ENCODE results near the gene ZNF592.

ZNF592 gene

GRCh38 chr15:84812842-84813241 lies 64.5 kb downstream of the ZNF592 start:
- no peak for DNase-seq

DNA sequence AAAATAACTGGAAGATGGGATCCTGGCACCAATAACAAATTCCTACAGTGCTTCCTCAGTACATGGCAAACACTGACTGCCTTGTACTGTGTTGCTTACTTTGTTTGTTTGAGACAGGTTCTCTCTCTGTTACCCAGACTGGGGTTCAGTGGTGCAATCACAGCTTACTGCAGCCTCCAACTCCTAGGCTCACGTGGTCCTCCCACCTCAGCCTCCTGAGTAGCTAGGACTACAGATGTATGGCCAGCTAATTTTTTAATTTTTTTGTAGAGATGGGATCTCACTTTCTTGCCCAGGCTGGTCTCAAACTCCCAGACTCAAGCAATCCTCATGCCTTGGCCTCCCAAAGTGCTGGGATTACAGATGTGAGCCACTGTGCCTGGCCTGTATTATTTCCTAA lies 65.0 kb downstream of the ZNF592 start:
- no peak for DNase-seq

- DNase-seq, result no peak
These were observed 65.5 kb downstream of the ZNF592 start for GRCh38 chr15:84813931-84814330.

DNA sequence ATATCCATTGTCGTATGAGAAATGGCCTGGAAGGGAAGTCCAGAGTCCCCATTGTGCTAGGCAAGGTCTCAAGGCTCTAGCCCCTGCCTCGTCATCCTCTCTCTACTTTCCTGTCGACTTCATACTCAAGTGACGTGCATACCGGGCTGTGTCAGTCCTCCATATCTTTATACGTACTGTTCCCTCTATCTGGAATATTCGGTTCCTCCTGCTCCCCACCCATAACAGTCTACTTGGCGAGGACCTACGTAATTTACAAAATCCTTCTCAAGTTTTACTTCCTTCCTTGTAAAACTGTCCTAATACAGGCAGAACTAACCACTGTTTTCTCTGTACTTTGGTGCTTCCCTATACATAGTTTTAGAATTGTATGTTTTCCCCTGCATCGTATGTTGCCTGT lies 66.5 kb downstream of the ZNF592 start:
- DNase-seq, result no peak

DNA sequence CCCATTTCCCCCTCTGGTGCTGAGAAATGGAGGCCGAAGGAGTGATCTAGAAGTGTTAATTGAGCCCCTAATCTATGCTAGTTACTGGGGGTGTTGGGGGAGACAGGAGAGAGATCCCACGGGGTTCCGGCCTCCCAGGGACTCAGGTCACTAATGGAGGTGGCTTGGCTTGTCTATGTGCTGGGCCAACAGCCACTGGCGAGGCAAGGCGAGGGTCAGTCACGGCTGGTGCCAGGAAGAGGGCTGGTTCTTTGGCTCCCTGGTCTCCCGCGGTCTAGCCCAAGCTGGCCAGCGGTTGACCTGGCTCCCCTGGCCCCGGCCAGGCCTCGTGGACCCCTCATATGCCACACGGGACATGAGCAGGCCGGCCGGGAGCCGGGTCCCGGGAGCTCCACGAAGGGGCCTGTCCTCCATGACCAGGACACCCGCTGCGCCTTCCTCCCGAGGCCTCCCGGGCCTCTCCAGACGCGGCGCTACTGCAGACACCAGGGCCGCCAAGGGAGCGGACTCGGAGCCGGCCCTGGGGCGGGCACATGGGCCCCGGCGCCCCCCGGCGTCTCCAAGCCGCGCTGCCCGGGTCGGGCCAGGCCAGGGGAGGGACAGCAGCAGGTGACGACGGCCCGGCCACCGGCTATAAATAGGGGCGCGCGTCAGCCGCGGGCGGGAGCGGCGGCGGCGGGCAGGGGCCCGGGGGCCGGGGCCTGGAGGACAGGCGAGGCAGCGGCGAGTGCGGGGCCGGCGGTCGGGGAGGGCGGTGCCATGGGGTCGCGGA lies 68.5 kb downstream of the ZNF592 start, which contains the start of gene ALPK3:
TSS of gene ALPK3 (plus strand) at position 663 of the 772 bp plus-strand sequence. CDS start at position 760, 97 bp downstream.
- peak; percentile 82 for DNase-seq

DNA sequence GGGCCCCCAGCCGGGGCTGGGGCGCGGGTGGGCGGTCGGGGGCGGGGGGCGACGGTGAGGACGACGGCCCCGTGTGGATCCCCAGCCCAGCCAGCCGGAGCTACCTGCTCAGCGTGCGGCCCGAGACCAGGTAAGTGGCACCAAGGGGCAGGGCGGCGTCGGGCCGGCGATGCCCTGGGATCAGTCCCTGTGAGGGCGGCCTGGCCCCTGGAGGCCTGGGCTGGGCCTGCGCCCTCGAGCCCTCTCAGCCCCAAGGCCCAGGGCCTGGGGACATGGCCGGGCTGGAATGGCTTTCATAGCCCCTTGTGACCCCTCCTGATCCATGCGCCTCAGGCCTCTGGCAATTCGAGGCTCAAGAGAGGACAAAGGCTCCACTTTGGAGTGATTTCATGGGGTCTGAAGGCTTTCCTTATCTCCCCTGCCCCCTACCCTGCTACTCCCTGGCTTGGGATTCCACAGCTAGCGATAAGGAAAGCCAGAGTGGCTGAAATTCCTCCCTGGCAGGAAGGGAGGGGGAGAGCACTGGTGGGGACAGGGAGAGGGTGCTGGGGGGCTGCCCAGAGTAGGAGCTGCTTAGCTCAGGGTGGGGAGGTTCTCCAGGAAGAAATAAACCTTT lies 69.2 kb downstream of the ZNF592 start:
- no peak for DNase-seq

DNA sequence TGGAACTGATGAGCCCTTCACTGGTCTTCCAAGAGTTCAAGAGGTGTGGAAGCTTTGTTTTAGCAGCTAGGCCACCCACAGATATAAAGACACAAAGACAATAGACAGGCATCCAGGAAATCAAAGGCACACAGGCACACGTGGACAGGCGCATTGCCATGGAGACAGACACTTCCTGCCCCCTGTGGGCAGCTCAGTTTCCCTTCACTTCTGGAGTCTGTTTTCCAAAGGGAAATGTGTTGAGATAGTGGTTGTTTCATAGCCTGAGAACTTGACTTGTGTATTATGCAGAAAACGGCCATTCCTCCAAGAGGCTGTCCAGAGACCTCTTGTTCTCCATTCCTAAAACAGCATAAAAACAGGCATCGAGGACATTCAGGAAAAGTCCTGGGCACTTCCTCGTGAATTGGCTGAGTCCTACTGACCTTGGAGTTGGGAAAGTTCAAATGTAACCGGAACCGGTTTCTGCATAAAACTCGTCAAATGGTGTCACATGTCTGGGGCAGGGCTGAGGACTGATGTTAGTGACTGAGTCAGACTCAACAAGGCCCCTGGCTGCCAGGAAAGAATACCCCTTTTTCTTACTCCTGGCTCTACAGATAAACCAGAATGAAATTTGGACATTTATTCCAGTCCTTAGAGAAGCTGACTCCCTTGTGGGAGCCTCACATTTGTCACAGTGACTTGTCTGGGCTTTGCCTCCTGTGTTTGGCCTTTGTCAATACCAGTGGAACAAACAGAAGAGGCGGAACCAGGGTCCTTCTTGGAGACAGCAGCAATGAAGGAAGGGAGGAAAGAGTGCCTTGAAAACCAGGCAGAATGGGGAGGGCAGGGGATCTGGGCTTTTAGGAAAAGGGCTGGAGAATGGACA lies 70.1 kb downstream of the ZNF592 start:
- DNase-seq, result peak; percentile 50

DNA sequence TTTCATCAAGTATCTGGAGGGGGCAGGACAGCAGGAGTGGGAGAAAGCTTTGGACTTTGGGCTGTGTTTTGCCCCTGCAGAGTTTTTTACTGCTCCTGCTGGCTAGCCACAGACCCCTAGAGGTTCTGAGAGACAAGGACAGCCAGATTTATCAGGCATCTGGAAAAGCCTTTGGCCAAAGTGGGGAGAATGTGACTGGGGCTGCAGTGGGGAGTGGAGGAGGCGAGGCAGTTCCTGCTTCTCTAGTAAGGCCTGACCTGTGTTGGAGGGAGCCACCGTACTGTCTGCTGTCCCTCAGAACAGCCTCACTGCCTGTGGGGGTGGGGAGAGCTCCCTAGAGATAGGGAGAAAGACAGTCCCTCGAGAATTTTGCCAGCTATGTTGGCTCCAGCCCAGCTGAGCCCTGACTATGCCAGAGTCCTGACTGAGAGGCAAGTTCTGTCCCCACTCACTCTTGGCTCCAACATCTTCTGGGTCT lies 70.9 kb downstream of the ZNF592 start:
- no peak for DNase-seq

- DNase-seq, result no peak
These were observed 71.4 kb downstream of the ZNF592 start for GRCh38 chr15:84819791-84820190.

GRCh38 chr15:84821501-84822021 lies 73.2 kb downstream of the ZNF592 start:
- no peak for DNase-seq

DNA sequence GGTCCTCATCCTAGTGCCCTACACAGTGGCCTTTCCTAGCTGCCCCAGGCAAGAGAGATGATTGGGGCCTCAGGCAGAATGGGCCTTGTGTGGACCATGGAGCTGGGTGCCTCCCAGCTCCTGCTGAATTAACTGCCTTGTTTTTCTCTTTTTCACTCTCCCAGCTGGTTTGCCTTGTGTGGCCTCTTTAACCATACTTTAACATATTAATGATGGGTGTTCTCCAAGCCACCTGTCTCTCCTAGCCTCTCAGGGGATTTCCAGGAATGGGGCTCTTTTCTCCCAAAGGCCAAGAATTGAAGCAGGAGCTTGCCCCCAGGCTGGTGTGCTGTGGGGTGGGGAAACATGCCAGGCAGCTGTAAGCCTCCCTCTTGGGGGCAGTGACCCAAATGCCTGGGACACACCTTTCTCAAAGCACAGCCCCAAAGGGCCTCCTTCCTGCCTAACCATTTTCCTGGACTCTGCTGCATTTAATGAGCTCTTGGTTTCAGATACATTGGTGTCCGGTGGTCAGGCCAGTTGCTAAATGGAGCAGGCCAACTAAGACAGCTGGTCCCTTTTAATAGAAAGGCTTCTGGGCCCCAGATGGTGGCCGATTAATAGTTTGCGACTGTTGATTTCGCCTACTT lies 74.4 kb downstream of the ZNF592 start:
- peak; percentile 66 for DNase-seq

DNA sequence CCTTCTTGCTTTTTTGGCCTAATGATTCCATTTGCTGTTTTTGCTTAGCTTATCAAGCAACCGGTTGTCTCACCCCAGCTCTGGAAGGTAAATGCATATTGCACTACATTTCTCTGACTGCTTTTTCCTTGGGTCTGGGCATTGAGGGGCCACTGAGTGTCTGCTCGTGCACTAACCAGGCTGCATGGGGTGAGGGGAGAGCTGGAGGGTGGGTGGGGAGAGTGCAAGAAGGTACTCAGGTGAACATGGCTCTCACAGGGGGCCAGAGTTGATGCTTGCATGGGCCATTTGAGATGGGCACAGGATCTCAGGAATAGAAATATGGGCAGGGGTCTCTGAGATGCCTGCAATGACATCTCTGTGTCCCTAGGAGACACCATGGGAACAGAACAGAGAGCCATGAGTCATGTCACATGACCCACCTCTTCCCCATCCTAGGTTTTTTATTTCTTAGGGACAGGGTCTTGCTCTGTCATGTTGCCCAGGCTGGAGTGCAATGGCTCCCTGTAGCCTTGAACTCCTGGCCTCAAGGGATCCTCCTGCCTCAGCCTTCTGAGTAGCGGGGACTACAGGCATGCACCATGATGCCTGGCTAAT lies 75.0 kb downstream of the ZNF592 start:
- no peak for DNase-seq

- peak; percentile 92 for DNase-seq
These were observed 76.0 kb downstream of the ZNF592 start for GRCh38 chr15:84824260-84825007.

- no peak for DNase-seq
These were observed 78.0 kb downstream of the ZNF592 start for GRCh38 chr15:84826369-84826823.

- DNase-seq, result no peak
These were observed 78.9 kb downstream of the ZNF592 start for GRCh38 chr15:84827246-84827645.

GRCh38 chr15:84828086-84828908 lies 79.9 kb downstream of the ZNF592 start:
- DNase-seq, result peak; percentile 65

- DNase-seq, result no peak
These were observed 81.0 kb downstream of the ZNF592 start for GRCh38 chr15:84829428-84829827.

GRCh38 chr15:84830036-84830435 lies 81.6 kb downstream of the ZNF592 start:
- no peak for DNase-seq

DNA sequence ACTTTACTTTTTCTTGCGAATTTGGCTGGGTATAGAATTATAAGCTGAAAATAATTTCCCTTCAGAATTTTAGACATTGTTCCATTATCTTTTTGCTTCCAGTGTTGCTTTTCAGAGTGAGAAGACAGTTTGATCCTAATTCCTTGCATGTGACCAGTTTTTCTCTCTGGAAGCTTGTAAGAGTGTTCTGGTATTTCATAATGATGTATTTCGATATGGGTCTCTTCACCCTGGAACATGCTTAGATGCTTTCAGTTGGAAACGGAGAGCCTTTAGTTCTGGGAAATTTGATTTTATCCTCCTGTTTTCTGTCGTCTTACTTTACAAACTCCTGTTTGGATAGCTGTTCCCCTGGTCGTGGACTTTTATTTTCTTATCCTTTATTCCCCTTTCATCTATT lies 82.6 kb downstream of the ZNF592 start:
- no peak for DNase-seq

GRCh38 chr15:84831613-84832012 lies 83.2 kb downstream of the ZNF592 start:
- no peak for DNase-seq
